ENCODE results near the gene ZNF334. TPM values are rescaled to one million over a fixed set of nuclear protein-coding genes. Genes with fewer than 3 reads are reported as not detected.

Gene ZNF334
- polyA plus RNA-seq, 1 experiment: 4.0 TPM

GRCh38 chr20:46559001-46559400, 45.6 kb upstream of the ZNF334 start:
- Histone ChIP-seq H3K9me3 (ENCODE audit: control insufficient read depth, insufficient read depth, low read length) (no peaks in the 10 kb centered on the region), H3K27me3 (ENCODE audit: control insufficient read depth, insufficient read depth, low read length) (peaks cover 6% of the 10 kb centered on the region), H3K27ac (ENCODE audit: low read depth, low read length) (peak overlapping the region; percentile 25), H3K4me3 (ENCODE audit: low read depth, low read length) (no peak overlapping the region)
- TF ChIP-seq, protein P1, sequence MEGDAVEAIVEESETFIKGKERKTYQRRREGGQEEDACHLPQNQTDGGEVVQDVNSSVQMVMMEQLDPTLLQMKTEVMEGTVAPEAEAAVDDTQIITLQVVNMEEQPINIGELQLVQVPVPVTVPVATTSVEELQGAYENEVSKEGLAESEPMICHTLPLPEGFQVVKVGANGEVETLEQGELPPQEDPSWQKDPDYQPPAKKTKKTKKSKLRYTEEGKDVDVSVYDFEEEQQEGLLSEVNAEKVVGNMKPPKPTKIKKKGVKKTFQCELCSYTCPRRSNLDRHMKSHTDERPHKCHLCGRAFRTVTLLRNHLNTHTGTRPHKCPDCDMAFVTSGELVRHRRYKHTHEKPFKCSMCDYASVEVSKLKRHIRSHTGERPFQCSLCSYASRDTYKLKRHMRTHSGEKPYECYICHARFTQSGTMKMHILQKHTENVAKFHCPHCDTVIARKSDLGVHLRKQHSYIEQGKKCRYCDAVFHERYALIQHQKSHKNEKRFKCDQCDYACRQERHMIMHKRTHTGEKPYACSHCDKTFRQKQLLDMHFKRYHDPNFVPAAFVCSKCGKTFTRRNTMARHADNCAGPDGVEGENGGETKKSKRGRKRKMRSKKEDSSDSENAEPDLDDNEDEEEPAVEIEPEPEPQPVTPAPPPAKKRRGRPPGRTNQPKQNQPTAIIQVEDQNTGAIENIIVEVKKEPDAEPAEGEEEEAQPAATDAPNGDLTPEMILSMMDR (IDR thresholded peaks at IDR 0.05; ENCODE audit: low read depth, low read length): no peak
- ChIA-PET POLR2A (no interaction called here), CTCF (interaction anchor here (1.0 kb wide), 2 partner anchors 121 to 148 kb away, joined by 3 read pairs; no protein-coding TSS in a partner anchor)
- DNase-seq (ENCODE audit: low read depth, low spot score): no peak

- ChIA-PET CTCF (interaction anchor here (1.0 kb wide), 1 partner anchor 147 kb away, joined by 3 read pairs; no protein-coding TSS in a partner anchor), POLR2A (interaction anchor here (0.6 to 1.1 kb wide), 2 partner anchors 10 to 778 kb away, joined by 3 to 15 read pairs; no protein-coding TSS in a partner anchor)
- no peaks in the 10 kb centered on the region for H3K9me3 ChIP-seq (ENCODE audit: control insufficient read depth, insufficient read depth, low read length)
Observed at GRCh38 chr20:46558511-46558959, 45.2 kb upstream of the ZNF334 start.

DNA sequence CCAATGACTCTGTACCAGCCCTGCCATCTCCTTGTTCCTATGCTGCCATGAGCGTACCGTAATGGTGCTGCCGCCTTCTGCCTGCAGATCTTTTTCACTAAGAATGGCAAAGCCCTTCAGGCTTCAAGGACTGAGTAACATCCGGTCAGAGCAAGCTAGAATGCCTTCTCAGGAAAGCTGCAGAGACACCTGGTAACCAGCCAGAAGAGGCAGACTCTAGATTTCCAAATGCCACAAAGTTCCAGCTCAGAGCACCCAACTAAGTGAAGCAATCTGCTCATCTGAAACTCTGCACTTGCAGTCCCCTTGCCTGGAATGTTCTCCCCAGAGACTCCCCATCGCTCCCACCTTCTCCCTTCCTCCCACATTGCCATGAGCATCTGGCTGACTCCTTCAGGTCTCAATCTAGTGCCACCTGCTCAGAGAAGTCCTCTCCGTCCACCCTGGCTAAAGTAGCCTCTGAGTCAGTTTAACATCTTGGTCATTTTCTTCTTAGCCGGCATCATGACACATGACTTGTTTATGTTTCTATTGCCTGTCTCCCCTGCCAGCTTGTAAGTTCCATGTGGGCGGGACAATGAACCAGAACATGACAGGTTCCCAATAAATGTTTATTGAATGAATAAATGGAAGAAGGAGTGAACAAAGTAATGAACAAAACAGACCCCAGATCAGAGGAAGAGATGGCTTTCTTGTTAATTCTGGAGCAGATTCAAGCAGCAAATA, 44.0 kb upstream of the ZNF334 start:
- TF ChIP-seq, protein P1 (IDR thresholded peaks at IDR 0.05; ENCODE audit: low read depth, low read length): no peak
- H3K9me3 ChIP-seq (ENCODE audit: control insufficient read depth, insufficient read depth, low read length): no peaks in the 10 kb centered on the region
- ChIA-PET POLR2A (interaction anchor here (0.5 to 1.1 kb wide), 3 partner anchors 46 to 777 kb away, joined by 5 to 15 read pairs (median 8); no protein-coding TSS in a partner anchor), CTCF (interaction anchor here (1.1 kb wide), 1 partner anchor 14 kb away, joined by 3 read pairs; no protein-coding TSS in a partner anchor)
- no peak overlapping the region for H3K4me3 ChIP-seq (ENCODE audit: low read depth, low read length)
- H3K27me3 ChIP-seq (ENCODE audit: control insufficient read depth, insufficient read depth, low read length): peaks cover 6% of the 10 kb centered on the region
- no peak overlapping the region for H3K27ac ChIP-seq (ENCODE audit: low read depth, low read length)
- no peak for DNase-seq (ENCODE audit: low read depth, low spot score)

More at GRCh38 chr20:46558511-46558959, 45.2 kb upstream of the ZNF334 start:
- TF ChIP-seq, protein P1 (IDR thresholded peaks at IDR 0.05; ENCODE audit: low read depth, low read length): no peak
- H3K4me3 ChIP-seq (ENCODE audit: low read depth, low read length): no peak overlapping the region
- peak; percentile 85 for DNase-seq (ENCODE audit: low read depth, low spot score)
- H3K27me3 ChIP-seq (ENCODE audit: control insufficient read depth, insufficient read depth, low read length): peaks cover 6% of the 10 kb centered on the region
- peak overlapping the region; percentile 25 for H3K27ac ChIP-seq (ENCODE audit: low read depth, low read length)

GRCh38 chr20:46555370-46555956, 42.1 kb upstream of the ZNF334 start:
- TF ChIP-seq, protein P1 (IDR thresholded peaks at IDR 0.05; ENCODE audit: low read depth, low read length): no peak
- ChIA-PET POLR2A (no interaction called here), CTCF (interaction anchor here (0.6 kb wide), 1 partner anchor 49 kb away, joined by 3 read pairs; no protein-coding TSS in a partner anchor)
- Histone ChIP-seq H3K4me3 (ENCODE audit: low read depth, low read length) (no peak overlapping the region), H3K27ac (ENCODE audit: low read depth, low read length) (no peak overlapping the region), H3K9me3 (ENCODE audit: control insufficient read depth, insufficient read depth, low read length) (no peaks in the 10 kb centered on the region), H3K27me3 (ENCODE audit: control insufficient read depth, insufficient read depth, low read length) (peaks cover 6% of the 10 kb centered on the region)
- no peak for DNase-seq (ENCODE audit: low read depth, low spot score)

DNA sequence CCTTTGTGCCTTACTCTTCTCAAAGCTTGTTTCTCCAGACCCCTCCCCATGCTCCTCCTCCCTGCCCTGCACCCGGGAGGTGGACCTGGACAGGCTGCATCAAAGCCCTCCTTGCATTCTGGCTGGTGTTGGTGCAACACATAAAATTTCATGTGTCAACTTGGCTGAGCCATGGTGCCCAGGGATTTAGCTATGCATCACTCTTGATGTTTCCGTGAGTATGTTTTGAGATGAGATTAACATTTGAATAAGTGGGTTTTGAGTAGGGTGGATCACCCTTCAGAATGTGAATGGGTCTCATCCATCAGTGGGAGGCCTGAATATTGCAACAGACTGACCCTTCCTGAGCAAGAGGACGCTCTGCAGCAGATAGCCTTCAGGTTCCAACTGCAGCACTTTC, 41.5 kb upstream of the ZNF334 start:
- DNase-seq (ENCODE audit: low read depth, low spot score): no peak
- Histone ChIP-seq H3K27me3 (ENCODE audit: control insufficient read depth, insufficient read depth, low read length) (peaks cover 6% of the 10 kb centered on the region), H3K27ac (ENCODE audit: low read depth, low read length) (no peak overlapping the region), H3K4me3 (ENCODE audit: low read depth, low read length) (no peak overlapping the region), H3K9me3 (ENCODE audit: control insufficient read depth, insufficient read depth, low read length) (no peaks in the 10 kb centered on the region)
- TF ChIP-seq, protein P1 (IDR thresholded peaks at IDR 0.05; ENCODE audit: low read depth, low read length): no peak
- ChIA-PET POLR2A (no interaction called here), CTCF (no interaction called here)
